NK-92 treated with Interleukin-12 subunit alpha and Interleukin-12 subunit beta, amount 100 ng/mL, for 24 hours (cell line): Measurements from ENCODE around the gene WFS1.

Experiments used
- DNase-seq: peaks from one replicate; lab custom pipeline; 2025; lab: John Stamatoyannopoulos, UW

WFS1 gene

GRCh38 chr4:6235901-6236640 lies 33.6 kb upstream of the WFS1 start:
- no peak for DNase-seq

DNA sequence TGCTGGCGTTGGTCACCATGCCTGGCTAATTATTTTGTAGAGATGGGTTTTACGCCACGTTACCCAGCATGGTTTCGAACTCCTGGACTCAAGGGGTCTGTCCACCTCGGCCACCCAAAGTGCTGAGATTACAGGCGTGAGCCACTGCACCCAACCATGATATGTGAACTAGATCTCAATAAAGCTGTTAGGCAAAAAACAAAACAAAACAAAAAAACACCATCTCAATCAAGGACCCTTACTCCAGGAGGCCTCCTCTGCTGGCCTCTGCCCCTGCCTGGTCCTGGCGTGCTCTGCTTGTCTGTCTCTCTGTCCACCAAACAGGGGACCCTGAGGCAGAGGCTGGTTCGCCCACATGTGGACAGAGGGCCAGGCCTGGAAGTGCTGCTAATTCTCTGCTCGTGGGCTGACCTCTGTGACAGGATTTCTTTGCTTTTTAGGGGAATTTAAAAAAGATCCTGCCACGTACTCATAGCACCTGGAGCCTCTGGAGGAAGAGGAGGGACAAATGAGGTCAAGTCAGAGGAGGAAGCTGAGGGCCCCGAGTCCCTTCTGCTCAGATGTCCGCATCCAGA lies 32.7 kb upstream of the WFS1 start:
- no peak for DNase-seq

DNA sequence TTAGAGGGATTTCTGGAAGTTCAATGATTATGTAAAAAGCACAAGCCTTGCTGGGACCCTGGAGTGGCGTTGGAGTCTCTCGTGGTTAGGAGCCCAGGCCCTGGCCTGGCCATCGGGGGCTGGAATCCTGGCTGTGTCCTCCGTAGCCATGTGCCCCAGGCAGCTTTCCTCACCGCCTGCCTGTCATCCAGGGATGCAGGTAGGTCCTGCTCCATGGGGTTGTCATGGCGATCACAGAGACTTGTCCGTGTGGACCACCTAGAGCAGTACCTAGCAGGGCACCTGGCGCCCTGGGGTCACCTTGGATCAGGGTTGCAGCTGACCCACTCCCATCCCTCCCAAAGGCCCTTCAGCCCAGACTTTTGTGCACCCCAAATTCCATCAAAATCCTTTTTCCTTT lies 30.2 kb upstream of the WFS1 start:
- DNase-seq: no peak

DNA sequence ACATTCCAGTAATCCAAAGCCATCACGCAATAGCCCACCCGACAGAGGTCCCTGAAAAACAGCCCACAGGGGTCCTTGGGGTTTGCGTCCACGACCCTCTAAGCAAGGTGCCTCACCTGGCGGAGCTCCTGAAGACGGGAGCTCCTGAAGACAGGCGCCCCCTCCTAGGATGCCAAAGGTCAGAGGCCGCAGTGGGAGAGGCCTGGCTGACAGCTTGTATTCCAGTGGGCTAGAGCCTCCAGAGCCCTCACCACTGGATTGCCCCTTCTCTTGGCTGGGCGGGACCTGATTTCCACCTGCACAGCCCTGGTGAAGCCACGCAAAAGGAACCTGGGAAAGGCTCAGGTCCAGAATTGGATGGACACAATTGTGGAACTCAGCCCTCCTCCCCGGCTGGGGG lies 29.7 kb upstream of the WFS1 start:
- no peak for DNase-seq

DNA sequence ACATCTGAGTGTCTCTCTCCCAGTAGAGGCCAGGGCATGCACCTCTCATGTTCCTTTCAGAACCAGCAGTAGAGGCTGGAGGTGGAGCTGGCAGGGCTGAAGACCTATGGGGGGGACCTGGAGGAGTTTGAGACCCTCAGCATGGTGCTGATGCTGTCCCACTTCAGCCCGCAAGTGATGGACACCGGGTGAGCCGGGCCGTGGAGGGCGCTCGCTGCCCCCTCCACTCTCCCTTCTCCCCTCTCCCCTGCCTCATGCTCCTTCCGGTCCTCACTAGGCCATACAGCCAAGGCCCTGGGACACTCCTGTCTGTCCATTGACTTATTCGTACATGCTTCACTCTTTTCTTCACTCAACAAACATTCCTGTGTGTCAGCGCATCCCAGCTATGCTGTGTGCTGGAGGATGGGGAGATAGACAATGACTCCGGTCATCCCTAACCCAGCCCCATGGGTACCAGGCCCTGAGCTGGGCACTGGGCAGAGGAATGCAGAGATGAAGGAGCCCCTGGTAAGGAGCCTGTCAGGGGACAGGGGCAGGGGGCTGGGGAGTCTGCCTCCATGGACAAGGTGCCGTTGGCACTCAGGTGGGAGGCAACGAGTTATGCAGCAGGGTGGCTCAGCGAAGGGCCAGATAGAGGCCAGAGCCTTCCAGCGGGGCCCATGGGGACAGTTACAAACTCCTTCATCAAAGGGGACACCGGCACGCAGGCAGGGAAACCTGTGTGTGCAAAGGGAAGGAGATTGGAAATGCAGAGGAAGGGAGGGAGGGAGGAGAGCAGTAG lies 28.4 kb upstream of the WFS1 start:
- no peak for DNase-seq

- no peak for DNase-seq
These were observed 27.2 kb upstream of the WFS1 start for GRCh38 chr4:6242271-6243029.

- no peak for DNase-seq
These were observed 24.1 kb upstream of the WFS1 start for GRCh38 chr4:6245246-6246169.

GRCh38 chr4:6246170-6246634 lies 23.4 kb upstream of the WFS1 start:
- no peak for DNase-seq

- no peak for DNase-seq
These were observed 21.3 kb upstream of the WFS1 start for GRCh38 chr4:6248394-6248793.

DNA sequence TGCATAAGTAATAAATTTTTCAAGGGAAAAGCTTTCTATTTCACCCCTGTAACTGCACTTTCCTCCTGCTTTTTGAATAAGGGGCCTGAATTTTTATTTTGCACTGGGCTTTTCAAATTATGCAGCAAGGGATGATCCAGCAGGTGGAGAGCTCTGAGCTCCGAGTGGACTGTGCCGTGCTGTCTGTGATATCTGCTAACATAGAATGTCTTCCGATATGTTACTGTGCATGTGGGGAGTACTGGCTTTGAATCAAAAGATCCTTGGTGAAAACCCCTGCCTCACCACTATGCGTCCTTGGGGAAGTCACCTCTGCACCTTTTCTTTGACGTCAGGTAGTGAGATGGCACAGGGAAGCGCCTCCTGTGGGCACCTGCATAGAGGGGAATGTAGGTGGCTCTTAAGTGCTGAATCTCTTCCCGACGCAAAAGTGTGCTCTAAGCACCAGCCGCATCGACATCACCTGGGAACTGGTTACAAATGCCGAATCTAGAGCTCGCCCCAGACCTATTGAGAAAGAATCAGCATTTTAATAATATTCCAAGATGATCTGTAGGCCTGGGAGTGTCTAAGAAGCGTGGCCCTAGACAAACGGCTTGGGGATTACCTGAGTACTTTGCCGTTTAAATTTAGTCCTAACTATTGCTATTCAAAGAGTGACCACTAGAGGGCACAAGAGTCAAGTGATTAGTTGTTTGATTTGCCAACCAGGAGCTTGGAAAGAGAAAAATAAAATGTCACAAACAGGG lies 19.2 kb upstream of the WFS1 start:
- no peak for DNase-seq

DNA sequence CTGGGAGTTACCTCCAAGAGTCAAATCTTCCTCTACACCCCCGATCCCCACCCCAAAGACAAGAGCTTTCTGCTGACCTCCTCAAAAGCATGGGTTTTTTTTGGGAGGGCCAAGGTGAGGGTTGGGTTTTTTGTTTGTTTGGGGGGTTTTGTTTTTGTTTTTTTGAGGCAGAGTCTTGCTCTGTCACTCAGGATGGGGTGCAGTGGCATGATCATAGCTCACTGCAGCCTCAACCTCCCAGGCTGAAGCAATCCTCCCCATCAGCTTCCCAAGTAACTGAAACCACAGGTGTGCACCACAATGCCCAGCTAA lies 18.7 kb upstream of the WFS1 start:
- no peak for DNase-seq

DNA sequence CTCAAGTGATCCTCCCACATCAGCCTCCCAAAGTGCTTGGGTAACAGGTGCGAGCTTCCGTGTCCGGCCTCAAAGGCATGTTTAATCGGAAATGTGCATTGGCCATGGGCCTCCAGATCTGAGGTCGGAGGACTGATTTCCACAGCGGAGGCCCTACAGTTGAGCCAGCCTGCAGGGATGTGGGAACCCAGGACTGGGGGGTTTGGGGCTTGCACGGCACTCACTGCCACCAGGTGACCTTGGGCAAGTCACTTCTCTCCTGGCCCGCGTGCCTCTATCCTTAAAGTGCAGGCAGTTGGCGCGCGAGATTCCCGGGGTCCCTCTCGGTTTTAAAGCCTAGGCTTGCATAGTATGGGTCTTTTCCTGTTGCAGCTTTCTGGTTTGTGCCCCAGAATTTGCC lies 18.3 kb upstream of the WFS1 start:
- DNase-seq: no peak

DNA sequence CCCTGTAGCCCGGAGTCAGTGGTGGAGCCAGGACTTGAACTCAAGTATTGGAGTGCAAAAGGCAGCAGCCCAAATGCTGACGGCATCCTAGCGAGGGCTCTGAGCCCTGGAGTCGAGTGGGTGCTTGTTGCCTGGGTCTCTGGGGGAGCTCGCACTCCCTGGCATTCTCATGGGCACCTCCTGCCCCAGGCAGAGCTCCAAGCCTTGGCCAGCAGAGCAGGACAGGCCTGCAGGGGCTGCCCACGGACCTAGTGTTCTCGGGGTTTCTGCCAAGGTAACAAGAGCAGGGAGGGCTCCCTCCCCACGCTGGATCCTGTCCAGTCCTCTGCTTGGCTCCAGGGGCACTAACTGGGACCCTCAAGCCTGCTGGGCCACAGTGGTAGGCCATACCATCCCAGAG lies 17.6 kb upstream of the WFS1 start:
- DNase-seq: no peak

GRCh38 chr4:6253111-6253510 lies 16.5 kb upstream of the WFS1 start:
- no peak for DNase-seq

DNA sequence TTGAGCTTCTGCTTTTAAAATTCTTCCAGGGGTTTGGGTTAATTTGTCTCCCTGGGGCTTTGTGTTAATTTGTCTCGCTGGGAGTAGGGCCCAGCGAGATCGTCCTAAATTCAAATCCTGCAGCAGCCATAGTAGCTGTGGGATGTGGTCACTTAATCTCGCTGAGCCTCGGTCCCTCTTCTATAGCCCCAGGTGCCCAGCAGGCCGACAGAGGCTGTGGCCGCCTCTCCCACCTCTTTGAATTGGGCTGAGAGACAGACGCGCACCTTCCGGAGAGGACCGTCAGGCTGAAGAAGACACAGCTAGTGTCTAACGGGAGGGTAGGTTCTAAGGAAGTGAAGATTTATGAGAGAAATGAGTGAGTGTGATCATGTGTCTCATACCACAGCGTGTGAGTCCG lies 15.7 kb upstream of the WFS1 start:
- no peak for DNase-seq

DNA sequence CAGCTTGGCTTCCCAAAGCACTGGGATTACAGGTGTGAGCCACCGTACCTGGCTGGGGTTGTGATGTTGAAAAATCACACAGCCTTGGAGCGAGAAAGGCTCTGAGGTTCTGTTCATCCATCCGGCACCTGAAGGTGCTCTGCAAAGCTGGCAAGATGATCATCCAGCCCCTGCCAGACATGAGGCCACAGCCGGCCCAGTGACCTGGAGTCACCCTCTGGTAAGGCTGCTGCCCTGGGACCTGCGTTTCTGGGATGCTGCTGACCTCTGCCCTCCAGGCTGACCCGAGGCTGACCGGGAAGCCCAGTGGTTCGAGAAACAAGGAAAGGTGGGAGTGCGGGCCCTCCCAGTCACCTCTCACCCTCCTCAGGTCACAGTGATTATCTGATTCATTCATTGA lies 13.5 kb upstream of the WFS1 start:
- no peak for DNase-seq

- DNase-seq: no peak
These were observed 12.2 kb upstream of the WFS1 start for GRCh38 chr4:6257247-6258025.

GRCh38 chr4:6258026-6258360 lies 11.7 kb upstream of the WFS1 start:
- DNase-seq: no peak

DNA sequence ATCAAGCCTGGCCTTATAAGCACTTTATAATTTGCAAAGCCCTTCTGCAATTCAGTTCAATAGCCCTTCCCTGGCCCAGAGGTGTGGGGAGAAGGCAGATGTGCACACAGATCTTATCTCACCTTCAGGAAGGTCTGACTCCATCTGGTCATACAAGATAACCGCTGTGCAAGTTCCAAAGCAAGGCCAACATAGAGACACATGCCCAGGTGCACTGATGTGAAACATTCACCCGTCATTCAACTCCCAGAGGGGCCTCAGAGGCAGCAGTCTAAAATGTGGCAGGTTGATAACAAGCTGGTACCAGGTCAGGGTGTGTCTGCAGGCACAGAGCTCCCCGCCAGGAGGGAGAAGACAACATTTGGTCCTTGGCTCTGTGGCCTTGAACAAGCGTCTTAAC lies 10.9 kb upstream of the WFS1 start:
- DNase-seq: no peak

- DNase-seq: no peak
These were observed 9.8 kb upstream of the WFS1 start for GRCh38 chr4:6259886-6260285.
